Measurements from ENCODE around the gene FOXG1. TPM values are rescaled to one million over a fixed set of nuclear protein-coding genes. Genes with fewer than 3 reads are reported as not detected.
A peak's percentile ranks its signal among the peaks of the same experiment; 100 is the strongest.

The FOXG1 gene
- total RNA-seq, 6 donors from 2014 or later: not detected

DNA sequence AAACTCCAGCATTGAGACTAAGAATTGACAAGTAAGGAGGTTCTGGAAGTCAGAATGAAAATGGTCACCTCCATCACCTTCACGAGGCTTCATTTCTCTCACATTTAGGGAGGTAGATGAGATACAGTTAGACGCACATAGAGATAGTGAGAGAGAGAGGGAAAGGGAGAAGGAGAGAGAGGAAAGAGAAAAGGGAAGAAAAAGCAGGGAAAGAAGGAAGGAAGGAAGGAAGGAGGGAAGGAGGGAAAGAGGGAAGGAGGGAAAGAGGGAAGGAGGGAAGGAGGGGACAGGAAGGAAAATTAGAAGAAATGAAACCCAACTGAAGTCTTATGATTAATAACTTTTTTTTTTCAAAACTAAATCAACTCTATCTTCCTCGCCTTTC is 10.7 kb upstream of the FOXG1 start:
- ATAC-seq (ENCODE audit: low FRiP score in 2 of 2): no peak
- TF ChIP-seq, protein P1, sequence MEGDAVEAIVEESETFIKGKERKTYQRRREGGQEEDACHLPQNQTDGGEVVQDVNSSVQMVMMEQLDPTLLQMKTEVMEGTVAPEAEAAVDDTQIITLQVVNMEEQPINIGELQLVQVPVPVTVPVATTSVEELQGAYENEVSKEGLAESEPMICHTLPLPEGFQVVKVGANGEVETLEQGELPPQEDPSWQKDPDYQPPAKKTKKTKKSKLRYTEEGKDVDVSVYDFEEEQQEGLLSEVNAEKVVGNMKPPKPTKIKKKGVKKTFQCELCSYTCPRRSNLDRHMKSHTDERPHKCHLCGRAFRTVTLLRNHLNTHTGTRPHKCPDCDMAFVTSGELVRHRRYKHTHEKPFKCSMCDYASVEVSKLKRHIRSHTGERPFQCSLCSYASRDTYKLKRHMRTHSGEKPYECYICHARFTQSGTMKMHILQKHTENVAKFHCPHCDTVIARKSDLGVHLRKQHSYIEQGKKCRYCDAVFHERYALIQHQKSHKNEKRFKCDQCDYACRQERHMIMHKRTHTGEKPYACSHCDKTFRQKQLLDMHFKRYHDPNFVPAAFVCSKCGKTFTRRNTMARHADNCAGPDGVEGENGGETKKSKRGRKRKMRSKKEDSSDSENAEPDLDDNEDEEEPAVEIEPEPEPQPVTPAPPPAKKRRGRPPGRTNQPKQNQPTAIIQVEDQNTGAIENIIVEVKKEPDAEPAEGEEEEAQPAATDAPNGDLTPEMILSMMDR (IDR thresholded peaks at IDR 0.05): no peak
- TF ChIP-seq POLR2AphosphoS5 (IDR thresholded peaks at IDR 0.05) (no peak), EP300 (IDR thresholded peaks at IDR 0.05) (no peak), POLR2A (IDR thresholded peaks at IDR 0.05) (no peak)
- WGBS, 2 donors: 8 to 9% methylated on average over 3 of the region's 3 CpGs
- no peak overlapping the region for H3K27ac ChIP-seq
- DNase-seq: no peak
- peaks cover 0 to 41% (median 22%) of the 10 kb centered on the region in 4 donors for H3K27me3 ChIP-seq
- peaks cover 0 to 16% (median 3%) of the 10 kb centered on the region in 4 donors for H3K4me1 ChIP-seq
- H3K4me3 ChIP-seq: no peak overlapping the region
- H3K9me3 ChIP-seq: no peaks in the 10 kb centered on the region
- no peaks in the 10 kb centered on the region for H3K36me3 ChIP-seq

DNA sequence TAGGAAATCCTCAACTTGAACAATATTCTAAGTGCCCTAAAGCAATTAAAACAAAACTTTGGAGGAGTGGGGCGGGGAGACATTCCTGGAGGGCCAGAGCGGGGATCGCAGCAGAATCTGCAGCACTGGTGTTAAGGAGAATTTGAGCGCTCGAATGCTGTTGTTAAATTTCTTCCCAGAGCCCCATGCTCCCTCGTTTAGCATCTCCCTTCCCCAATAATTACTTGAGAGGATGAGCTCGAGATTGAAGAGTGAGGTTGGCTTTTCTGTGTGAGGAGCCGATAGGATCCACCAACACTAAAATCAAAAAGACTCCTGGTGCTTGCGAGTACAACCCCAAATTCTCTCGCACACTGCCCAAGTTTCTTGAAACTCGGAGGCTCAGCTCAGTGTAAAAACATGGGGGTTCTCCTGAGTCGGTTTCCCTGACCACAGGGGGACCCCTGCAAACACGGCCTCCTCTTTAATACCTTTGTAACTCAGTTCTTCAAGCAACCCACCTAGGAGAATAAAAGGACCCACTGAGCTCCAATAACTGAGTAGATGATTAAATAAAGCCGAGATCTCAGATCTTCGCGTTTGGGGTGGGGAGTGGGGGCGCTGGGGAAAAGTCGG is 10.2 kb upstream of the FOXG1 start:
- DNase-seq (no peak), ATAC-seq (ENCODE audit: low FRiP score in 2 of 2) (no peak)
- Histone ChIP-seq H3K27ac (no peak overlapping the region), H3K36me3 (no peaks in the 10 kb centered on the region), H3K27me3 (peaks cover 0 to 46% (median 24%) of the 10 kb centered on the region in 4 donors), H3K4me1 (peaks cover 0 to 16% (median 3%) of the 10 kb centered on the region in 4 donors), H3K9me3 (no peaks in the 10 kb centered on the region), H3K4me3 (no peak overlapping the region)
- TF ChIP-seq POLR2AphosphoS5 (IDR thresholded peaks at IDR 0.05) (no peak), EP300 (IDR thresholded peaks at IDR 0.05) (no peak), POLR2A (IDR thresholded peaks at IDR 0.05) (no peak)
- TF ChIP-seq, protein P1 (IDR thresholded peaks at IDR 0.05): no peak
- whole genome bisulfite sequencing, 2 donors: 7% methylated on average over 18 of the region's 18 CpGs

DNA sequence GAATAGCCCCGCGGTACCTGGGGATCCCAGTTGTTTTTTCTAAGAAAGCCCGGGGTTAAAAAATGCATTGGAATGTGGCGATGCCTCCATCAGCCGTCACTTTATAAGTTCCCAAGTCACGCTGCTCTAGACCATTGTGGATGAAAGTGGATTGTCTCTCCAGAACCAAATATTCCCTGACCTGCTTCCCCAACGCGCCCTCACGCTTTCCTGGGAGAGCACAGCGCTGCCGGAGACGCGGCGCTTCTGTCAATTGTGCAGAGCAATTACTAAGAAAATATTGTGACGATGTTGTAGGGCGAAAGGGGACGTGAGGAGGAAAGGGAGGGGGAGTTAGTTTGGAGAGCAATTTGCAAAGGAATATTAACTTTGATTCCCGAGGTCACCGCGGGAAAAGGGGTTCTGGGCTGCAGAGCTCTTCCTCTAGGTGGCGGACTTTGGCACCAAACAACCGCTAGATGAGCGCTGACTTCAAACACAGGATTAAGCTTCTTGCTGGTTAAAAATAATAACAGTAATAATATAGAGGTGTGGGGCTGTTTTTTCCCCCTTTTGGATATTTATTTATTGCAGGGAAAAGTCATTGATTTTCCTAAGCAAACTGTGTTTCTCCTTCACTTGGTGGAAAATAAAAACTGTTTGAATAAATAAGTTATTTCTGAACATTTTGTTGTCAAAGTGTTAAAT is 9.6 kb upstream of the FOXG1 start:
- Histone ChIP-seq H3K4me3 (no peak overlapping the region), H3K27me3 (peaks cover 0 to 51% (median 24%) of the 10 kb centered on the region in 4 donors), H3K27ac (no peak overlapping the region), H3K4me1 (peaks cover 0 to 16% (median 3%) of the 10 kb centered on the region in 4 donors), H3K36me3 (no peaks in the 10 kb centered on the region), H3K9me3 (no peaks in the 10 kb centered on the region)
- TF ChIP-seq, protein P1 (IDR thresholded peaks at IDR 0.05): peak in 3 of 6 experiments; percentile 13 to 47 (median 43)
- TF ChIP-seq EP300 (IDR thresholded peaks at IDR 0.05): no peak
- DNase-seq (no peak), ATAC-seq (ENCODE audit: low FRiP score in 2 of 2) (no peak)
- 5 to 6% methylated on average over 23 of the region's 23 CpGs for WGBS, 2 donors

DNA sequence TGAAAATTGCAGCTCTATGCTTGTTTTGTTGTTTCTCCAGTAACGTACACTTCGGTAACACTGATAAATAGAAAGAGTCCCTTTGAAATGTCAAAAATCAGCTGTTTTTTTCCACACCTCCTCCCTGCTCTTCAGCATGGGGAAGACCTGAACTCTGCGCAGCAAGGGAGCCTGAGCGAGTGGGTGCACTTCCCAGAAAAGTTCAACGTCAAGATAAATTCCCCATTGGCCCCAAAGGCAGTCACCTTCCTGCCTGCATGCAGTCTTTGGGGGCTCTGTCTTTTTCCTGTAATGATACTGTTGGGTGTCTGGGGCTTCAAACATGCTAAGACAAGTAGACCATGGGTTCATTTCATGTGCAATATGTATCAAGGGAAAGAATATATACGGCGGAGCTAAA is 8.8 kb upstream of the FOXG1 start:
- no peak for DNase-seq
- Histone ChIP-seq H3K4me3 (no peak overlapping the region), H3K27me3 (peaks cover 0 to 59% (median 24%) of the 10 kb centered on the region in 4 donors), H3K36me3 (no peaks in the 10 kb centered on the region), H3K27ac (no peak overlapping the region), H3K9me3 (no peaks in the 10 kb centered on the region), H3K4me1 (peaks cover 0 to 16% (median 3%) of the 10 kb centered on the region in 4 donors)
- TF ChIP-seq POLR2A (IDR thresholded peaks at IDR 0.05) (no peak), POLR2AphosphoS5 (IDR thresholded peaks at IDR 0.05) (no peak), EP300 (IDR thresholded peaks at IDR 0.05) (no peak)
- TF ChIP-seq, protein P1 (IDR thresholded peaks at IDR 0.05): no peak
- ATAC-seq (ENCODE audit: low FRiP score in 2 of 2): no peak
- WGBS, 2 donors: 10 to 18% methylated on average over 7 of the region's 7 CpGs

All from upper lobe of left lung (tissue), 6 donors.